ENCODE results near the gene NOC3L.

- no peak for TF ChIP-seq CTCF (IDR thresholded peaks at IDR 0.05)
- no peak for TF ChIP-seq EZH2 (IDR thresholded peaks at IDR 0.05; ENCODE audit: borderline replicate concordance, insufficient read depth, low read depth, low read length, poor library complexity, severe bottlenecking)
These were observed 5.5 kb downstream of the NOC3L start for GRCh38 chr10:94357193-94357592.

Measured in B cell (primary cell).